Measurements from ENCODE around the gene TANC1.

- TF ChIP-seq CTCF (IDR thresholded peaks at IDR 0.05) = no peak
- no peak for TF ChIP-seq POLR2A (IDR thresholded peaks at IDR 0.05)
Observed at GRCh38 chr2:159206736-159207380, 238.4 kb downstream of the TANC1 start.

Data from testis (tissue), 2 donors.